Measurements from ENCODE around the gene SEC14L5.
"Not testable (repeated sequence)": the region's sequence is repeated elsewhere in the genome, so short reads cannot be mapped to it uniquely, and the experiment has no call there.

SEC14L5 gene

GRCh38 chr16:5044011-5044540 is 85.9 kb downstream of the SEC14L5 start:
- intact Hi-C loops (cut with micrococcal nuclease) = no loop called here
- Mint-ChIP-seq H3K9me3 (no peaks in the 10 kb centered on the region), H3K27me3 (peaks cover 28% of the 10 kb centered on the region), H3K4me3 (no peak overlapping the region), H3K27ac (no peak overlapping the region), H3K4me1 (ENCODE audit: low read depth) (peaks cover 10% of the 10 kb centered on the region), H3K36me3 (ENCODE audit: low read depth) (no peaks in the 10 kb centered on the region)

- peaks cover 10% of the 10 kb centered on the region for H3K4me1 Mint-ChIP-seq (ENCODE audit: low read depth)
- intact Hi-C loops (cut with micrococcal nuclease); H3K4me3 Mint-ChIP-seq; H3K9me3 Mint-ChIP-seq; H3K36me3 Mint-ChIP-seq (ENCODE audit: low read depth); H3K27ac Mint-ChIP-seq: not testable (repeated sequence)
- H3K27me3 Mint-ChIP-seq = peaks cover 31% of the 10 kb centered on the region
Measured at GRCh38 chr16:5044581-5044980, 86.5 kb downstream of the SEC14L5 start.

- H3K4me3 Mint-ChIP-seq = no peak overlapping the region
- H3K27me3 Mint-ChIP-seq = peaks cover 36% of the 10 kb centered on the region
- no peaks in the 10 kb centered on the region for H3K9me3 Mint-ChIP-seq
- peaks cover 10% of the 10 kb centered on the region for H3K4me1 Mint-ChIP-seq (ENCODE audit: low read depth)
- no peaks in the 10 kb centered on the region for H3K36me3 Mint-ChIP-seq (ENCODE audit: low read depth)
- no peak overlapping the region for H3K27ac Mint-ChIP-seq
- intact Hi-C loops (cut with micrococcal nuclease) = no loop called here
Measured at GRCh38 chr16:5045499-5046115, 87.5 kb downstream of the SEC14L5 start.

- Mint-ChIP-seq H3K4me1 (ENCODE audit: low read depth) (peaks cover 6% of the 10 kb centered on the region), H3K9me3 (no peaks in the 10 kb centered on the region), H3K27ac (no peak overlapping the region), H3K36me3 (ENCODE audit: low read depth) (no peaks in the 10 kb centered on the region), H3K4me3 (no peak overlapping the region), H3K27me3 (peaks cover 25% of the 10 kb centered on the region)
- intact Hi-C loops (cut with micrococcal nuclease) = no loop called here
Measured at GRCh38 chr16:5046914-5047313, 88.8 kb downstream of the SEC14L5 start.

GRCh38 chr16:5054876-5055865 is 97.0 kb downstream of the SEC14L5 start:
- no peaks in the 10 kb centered on the region for H3K4me1 Mint-ChIP-seq (ENCODE audit: low read depth)
- no peak overlapping the region for H3K4me3 Mint-ChIP-seq
- no peaks in the 10 kb centered on the region for H3K36me3 Mint-ChIP-seq (ENCODE audit: low read depth)
- H3K27me3 Mint-ChIP-seq = peaks cover 5% of the 10 kb centered on the region
- H3K9me3 Mint-ChIP-seq = no peaks in the 10 kb centered on the region
- no peak overlapping the region for H3K27ac Mint-ChIP-seq
- intact Hi-C loops (cut with micrococcal nuclease) = loop anchor here (5.0 kb wide), 1 partner anchor 37 kb away; no protein-coding TSS in a partner anchor

GRCh38 chr16:5056352-5056751 is 98.2 kb downstream of the SEC14L5 start:
- Mint-ChIP-seq H3K36me3 (ENCODE audit: low read depth) (no peaks in the 10 kb centered on the region), H3K9me3 (no peaks in the 10 kb centered on the region), H3K4me1 (ENCODE audit: low read depth) (no peaks in the 10 kb centered on the region), H3K27me3 (no peaks in the 10 kb centered on the region), H3K27ac (no peak overlapping the region), H3K4me3 (no peak overlapping the region)
- intact Hi-C loops (cut with micrococcal nuclease) = loop anchor here (5.0 kb wide), 1 partner anchor 36 kb away; no protein-coding TSS in a partner anchor

- Mint-ChIP-seq H3K4me1 (ENCODE audit: low read depth) (no peaks in the 10 kb centered on the region), H3K9me3 (no peaks in the 10 kb centered on the region), H3K4me3 (no peak overlapping the region), H3K36me3 (ENCODE audit: low read depth) (no peaks in the 10 kb centered on the region), H3K27me3 (peaks cover 7% of the 10 kb centered on the region), H3K27ac (no peak overlapping the region)
- intact Hi-C loops (cut with micrococcal nuclease) = loop anchor here (5.0 kb wide), 1 partner anchor 34 kb away; no protein-coding TSS in a partner anchor
Measured at GRCh38 chr16:5058476-5058875, 100.3 kb downstream of the SEC14L5 start.

- no peaks in the 10 kb centered on the region for H3K4me1 Mint-ChIP-seq (ENCODE audit: low read depth)
- intact Hi-C loops (cut with micrococcal nuclease) = loop anchor here (5.0 kb wide), 1 partner anchor 33 kb away; no protein-coding TSS in a partner anchor
- H3K4me3 Mint-ChIP-seq = no peak overlapping the region
- H3K27ac Mint-ChIP-seq = no peak overlapping the region
- H3K9me3 Mint-ChIP-seq = no peaks in the 10 kb centered on the region
- peaks cover 10% of the 10 kb centered on the region for H3K27me3 Mint-ChIP-seq
- H3K36me3 Mint-ChIP-seq (ENCODE audit: low read depth) = no peaks in the 10 kb centered on the region
Measured at GRCh38 chr16:5059386-5060072, 101.4 kb downstream of the SEC14L5 start.

- no peak overlapping the region for H3K27ac Mint-ChIP-seq
- intact Hi-C loops (cut with micrococcal nuclease) = no loop called here
- no peaks in the 10 kb centered on the region for H3K36me3 Mint-ChIP-seq (ENCODE audit: low read depth)
- H3K4me3 Mint-ChIP-seq = no peak overlapping the region
- H3K4me1 Mint-ChIP-seq (ENCODE audit: low read depth) = no peaks in the 10 kb centered on the region
- H3K9me3 Mint-ChIP-seq = no peaks in the 10 kb centered on the region
- peaks cover 10% of the 10 kb centered on the region for H3K27me3 Mint-ChIP-seq
Measured at GRCh38 chr16:5060073-5060641, 102.0 kb downstream of the SEC14L5 start.

- H3K27ac Mint-ChIP-seq = no peak overlapping the region
- no peaks in the 10 kb centered on the region for H3K4me1 Mint-ChIP-seq (ENCODE audit: low read depth)
- H3K9me3 Mint-ChIP-seq = no peaks in the 10 kb centered on the region
- peaks cover 11% of the 10 kb centered on the region for H3K27me3 Mint-ChIP-seq
- H3K4me3 Mint-ChIP-seq = no peak overlapping the region
- H3K36me3 Mint-ChIP-seq (ENCODE audit: low read depth) = no peaks in the 10 kb centered on the region
- intact Hi-C loops (cut with micrococcal nuclease) = no loop called here
Measured at GRCh38 chr16:5062051-5062450, 103.9 kb downstream of the SEC14L5 start.

- intact Hi-C loops (cut with micrococcal nuclease) = no loop called here
- H3K4me3 Mint-ChIP-seq = no peak overlapping the region
- no peaks in the 10 kb centered on the region for H3K4me1 Mint-ChIP-seq (ENCODE audit: low read depth)
- H3K27ac Mint-ChIP-seq = no peak overlapping the region
- H3K9me3 Mint-ChIP-seq = no peaks in the 10 kb centered on the region
- H3K36me3 Mint-ChIP-seq (ENCODE audit: low read depth) = no peaks in the 10 kb centered on the region
- H3K27me3 Mint-ChIP-seq = peaks cover 15% of the 10 kb centered on the region
Measured at GRCh38 chr16:5062790-5063765, 104.9 kb downstream of the SEC14L5 start.

- intact Hi-C loops (cut with micrococcal nuclease) = no loop called here
- Mint-ChIP-seq H3K27me3 (peaks cover 16% of the 10 kb centered on the region), H3K4me3 (no peak overlapping the region), H3K36me3 (ENCODE audit: low read depth) (no peaks in the 10 kb centered on the region), H3K9me3 (no peaks in the 10 kb centered on the region), H3K4me1 (ENCODE audit: low read depth) (no peaks in the 10 kb centered on the region), H3K27ac (no peak overlapping the region)
Measured at GRCh38 chr16:5064915-5065314, 106.8 kb downstream of the SEC14L5 start.
